GM19372 (cell line): ENCODE data around the gene CLIC4.

Experiments used
- ATAC-seq: cut with Tn5 transposase; IDR thresholded peaks from one replicate; pipeline ENCODE4 v1.9.1; 2021; ENCODE audit warnings: mild to moderate bottlenecking, low read depth, moderate library complexity; ENCODE audit not compliant: unreplicated experiment

Gene CLIC4

DNA sequence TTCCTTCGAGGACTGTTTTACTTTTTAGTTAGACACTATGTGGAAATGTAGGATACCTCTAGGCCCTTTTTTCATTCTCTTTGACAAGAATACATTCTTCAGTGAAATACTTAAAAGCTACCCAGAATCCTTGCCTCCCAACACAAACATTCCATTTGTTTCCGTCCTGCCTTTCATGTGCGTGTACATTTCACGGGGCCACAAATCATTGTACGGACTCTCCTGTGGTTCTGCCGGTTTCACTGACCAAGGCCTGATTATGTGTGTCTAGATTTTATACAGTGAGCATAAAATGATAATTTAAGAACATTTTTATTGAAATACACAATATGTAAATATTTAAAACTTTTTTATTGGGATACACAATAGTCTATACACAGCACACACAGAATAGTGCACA, 108.4 kb downstream of the CLIC4 start:
- no peak for ATAC-seq

DNA sequence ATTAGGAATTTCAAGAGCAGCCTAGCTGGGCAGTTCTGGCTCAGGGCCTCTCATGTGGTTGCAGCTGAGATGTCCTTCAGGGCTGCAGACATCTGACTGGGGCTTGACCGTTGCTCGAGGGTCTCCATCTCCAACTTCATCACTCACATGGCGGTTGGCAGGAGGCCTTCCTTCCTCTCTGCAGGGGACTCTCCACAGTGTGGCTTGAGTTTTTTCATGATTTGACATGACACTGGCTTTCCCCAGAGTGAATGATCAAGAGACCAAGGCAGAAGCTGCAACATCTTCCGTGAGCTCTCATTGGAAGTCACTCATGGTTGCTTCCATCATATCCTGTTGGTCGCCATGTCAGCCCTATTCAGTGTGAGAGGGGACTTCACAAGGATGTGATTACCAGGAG, 110.2 kb downstream of the CLIC4 start:
- no peak for ATAC-seq

GRCh38 chr1:24856787-24857506, 111.7 kb downstream of the CLIC4 start:
- no peak for ATAC-seq

GRCh38 chr1:24857507-24858133, 112.4 kb downstream of the CLIC4 start:
- no peak for ATAC-seq

DNA sequence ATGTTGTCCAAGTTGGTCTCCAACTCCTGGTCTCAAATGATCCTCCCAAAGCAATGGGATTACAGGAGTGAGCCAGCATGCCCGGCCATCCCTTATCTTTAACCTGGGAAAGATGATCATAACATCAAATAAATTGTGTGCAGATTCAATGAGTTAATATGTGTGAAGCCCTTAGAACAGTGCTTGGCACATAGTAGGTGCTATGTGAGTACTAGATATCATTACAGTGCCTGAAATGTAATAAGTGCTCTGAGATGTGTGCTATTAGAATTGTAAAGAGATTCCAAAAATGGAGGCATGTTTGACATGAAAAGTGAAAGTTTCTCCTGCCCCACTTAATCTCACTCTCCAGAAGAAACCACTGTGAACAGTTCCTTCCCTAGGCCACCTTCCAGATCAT, 113.0 kb downstream of the CLIC4 start:
- no peak for ATAC-seq

DNA sequence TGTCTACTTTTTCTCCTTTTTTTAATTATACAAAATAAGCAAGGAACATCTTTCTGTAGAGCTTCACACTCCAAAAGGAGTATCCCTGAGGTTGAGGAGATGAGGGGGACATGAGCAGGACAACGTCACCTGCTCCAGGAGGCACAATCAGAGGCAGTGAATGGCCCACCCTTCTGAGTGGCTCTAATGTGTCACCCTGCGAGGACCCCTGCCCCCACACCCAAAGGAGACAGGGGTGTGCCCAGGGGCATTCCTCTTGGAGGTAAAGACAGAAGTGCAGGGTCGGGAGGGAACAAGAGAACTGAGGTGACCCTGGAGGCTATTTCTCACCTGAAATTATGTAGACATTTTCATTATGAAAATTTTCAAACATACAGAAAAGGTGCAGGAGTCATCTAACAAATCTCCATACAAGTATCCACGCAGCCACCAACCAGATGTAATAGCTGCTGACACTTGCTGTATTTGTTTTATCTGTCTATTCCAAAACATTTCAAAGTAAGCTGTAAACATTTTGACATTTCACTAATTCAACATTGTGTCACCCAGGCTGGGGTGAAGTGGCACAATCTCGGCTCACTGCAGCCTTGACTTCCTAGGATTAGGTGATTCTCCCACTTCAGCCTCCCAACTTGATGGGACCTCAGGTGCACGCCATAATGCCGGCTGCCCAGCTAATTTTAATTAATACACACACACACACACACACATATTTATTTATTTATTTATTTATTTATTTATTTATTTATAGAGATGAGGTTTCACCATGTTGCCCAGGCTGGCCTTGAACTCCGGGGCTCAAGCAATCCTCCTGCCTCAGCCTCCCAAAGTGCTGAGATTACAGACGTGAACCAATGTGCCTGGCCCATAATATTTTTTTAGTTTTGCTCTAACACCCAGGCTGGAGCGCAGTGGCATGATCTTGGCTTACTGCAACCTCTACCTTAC, 114.1 kb downstream of the CLIC4 start:
- no peak for ATAC-seq

DNA sequence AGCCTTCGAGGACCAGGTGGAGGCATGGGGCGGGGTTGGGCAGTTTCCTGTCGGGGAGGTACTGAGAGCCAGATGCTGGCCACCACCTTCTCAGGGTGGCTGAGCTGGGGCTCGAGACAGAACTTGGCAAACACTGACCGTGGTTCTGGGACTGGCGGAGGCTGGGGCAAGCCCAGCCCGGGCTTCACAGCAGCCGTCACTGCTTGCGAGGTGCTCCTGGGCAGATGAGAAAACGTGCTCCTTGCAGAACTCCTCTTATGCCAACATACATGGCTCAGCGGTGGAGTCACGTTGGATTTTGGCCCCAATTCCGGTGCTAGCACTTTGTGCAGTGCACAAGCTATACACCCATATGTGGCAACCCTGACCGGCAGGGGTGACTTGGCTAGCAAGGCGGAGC, 115.6 kb downstream of the CLIC4 start:
- ATAC-seq, result no peak

GRCh38 chr1:24861821-24862727, 116.8 kb downstream of the CLIC4 start:
- no peak for ATAC-seq

GRCh38 chr1:24862775-24863483, 117.7 kb downstream of the CLIC4 start:
- no peak for ATAC-seq

DNA sequence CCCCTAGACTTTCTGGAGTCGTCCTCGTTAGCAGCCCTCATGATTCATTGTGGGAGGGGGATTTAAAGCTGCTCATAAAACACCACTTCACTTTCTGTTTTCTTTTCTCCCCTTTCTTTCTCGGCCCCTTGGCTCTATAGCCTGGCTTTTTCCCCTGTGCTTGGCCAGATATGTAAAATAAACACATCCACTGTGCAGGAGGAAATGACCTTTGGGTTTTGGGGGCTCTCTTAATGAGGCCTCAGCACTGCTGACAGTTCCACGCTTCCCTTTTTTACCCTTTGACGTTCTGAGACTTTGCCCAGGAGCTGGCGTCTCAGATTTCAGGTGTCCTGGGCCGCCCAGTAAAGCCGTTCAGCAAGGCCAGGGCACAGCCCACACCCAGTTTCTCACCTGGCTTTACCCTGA, 119.1 kb downstream of the CLIC4 start:
- no peak for ATAC-seq

DNA sequence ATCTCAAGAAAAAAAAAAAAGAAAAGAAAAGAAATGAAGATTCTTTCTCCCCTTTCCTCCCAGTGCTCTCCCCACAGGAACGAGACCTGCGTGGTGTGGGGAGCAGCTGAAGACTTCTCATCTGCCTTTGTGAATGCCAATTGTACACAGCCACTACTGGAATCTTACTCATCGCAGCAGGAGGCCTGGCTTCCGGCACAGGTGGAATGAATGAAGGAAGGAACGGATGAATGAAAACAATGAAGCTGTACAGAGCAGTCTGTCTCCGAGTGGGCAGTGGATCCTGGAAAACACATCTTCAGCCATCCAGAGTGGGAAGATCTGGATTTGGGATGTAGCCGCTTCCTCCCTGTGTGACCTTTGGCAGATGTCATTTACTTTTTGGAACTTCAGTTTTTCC, 119.9 kb downstream of the CLIC4 start:
- ATAC-seq, result no peak

DNA sequence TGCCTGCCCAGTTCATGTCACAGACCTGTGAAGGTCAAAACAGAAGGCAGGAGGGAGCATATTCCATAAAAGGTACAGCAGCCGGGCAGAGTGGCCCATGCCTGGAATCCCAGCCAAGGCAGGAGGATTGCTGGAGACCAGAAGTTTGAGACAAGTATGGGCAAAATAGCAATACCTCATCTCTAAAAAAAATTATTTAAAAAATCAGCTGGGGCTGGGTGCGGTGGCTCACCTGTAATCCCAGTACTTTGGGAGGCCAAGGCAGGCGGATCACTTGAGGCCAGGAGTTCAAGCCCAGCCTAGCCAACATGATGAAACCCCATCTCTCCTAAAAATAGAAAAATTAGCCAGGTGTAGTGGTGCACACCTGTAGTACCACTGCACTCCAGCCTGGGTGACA, 120.3 kb downstream of the CLIC4 start:
- ATAC-seq, result no peak

- no peak for ATAC-seq
Observed at GRCh38 chr1:24866211-24867083, 121.2 kb downstream of the CLIC4 start.

DNA sequence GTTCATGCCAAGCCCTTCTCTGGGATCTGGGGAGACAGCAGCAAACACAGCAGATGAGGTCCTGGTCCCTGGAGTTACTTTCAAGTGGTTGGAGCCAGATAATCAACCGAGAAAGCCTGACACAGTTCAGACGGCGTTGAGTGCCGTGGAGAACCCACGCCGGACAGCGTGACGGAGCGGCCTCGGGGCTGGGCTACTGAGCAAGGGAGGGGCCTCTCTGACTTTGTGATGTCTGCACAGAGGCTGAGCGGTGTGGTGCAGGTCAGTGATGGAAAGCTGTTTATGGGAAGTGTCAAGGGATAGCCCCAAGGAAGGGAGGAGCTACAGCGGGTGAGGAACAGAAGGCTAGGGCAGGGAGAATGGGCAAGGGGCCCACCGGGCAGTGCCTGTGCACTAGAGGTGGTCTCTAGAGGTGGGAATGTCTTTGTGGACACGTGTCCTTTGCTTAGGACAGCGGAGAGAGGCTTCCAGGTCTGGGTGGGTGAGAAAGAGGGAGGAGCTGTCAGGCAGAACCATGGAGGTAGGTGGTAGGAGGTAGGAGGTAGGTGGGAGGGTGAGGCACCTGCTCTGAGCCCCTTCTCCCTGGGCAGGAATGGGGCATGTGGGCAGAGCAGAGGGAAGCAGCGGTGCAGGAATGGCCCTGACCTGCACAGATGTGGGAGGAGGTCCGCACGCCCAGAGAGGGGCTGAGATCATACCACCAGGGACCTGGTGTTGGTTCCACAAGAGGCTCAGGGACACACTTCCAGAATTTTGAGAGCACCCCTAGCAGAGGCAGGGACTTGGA, 122.0 kb downstream of the CLIC4 start:
- no peak for ATAC-seq

GRCh38 chr1:24868016-24868875, 123.0 kb downstream of the CLIC4 start:
- ATAC-seq, result no peak

DNA sequence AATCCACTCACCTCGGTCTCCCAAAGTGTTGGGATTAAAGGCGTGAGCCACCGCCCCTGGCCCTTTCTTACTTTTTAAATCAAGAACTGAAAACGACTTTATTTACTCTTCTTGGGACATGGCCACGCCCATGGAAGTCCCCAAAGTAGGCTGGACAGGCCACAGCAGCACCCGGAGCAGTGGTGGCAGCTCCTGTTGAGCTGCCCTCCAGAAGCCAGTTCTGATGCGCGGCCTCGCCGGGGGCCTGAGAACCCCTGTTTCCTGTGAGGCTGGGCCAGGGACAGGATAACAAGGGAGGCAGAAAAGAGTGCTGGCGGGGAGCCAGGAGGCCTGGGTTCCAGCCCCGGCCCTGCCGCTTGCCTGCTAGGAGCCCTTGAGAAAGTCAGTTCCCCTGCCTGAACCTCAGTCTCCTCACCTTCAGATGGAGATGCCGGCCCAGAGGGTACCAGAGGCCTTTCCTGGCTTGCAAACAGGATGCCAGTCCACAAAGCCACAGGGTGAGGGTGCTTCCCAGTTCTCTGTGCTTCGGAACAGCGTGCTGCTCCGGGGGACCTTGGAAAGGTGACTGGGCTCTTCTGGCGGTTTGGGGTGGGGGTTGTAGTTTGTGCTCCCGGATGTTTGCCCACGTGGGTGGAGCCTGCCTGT, 125.4 kb downstream of the CLIC4 start:
- ATAC-seq, result no peak
